IPS DF 6.9 (cell line): ENCODE data around the gene NDUFA8.
"Not testable (repeated sequence)": the region's sequence is repeated elsewhere in the genome, so short reads cannot be mapped to it uniquely, and the experiment has no call there.

Experiments used
- DNase-seq: peaks from one replicate; pipeline ENCODE4 v3.0.0-alpha.2; 2013; ENCODE audit warnings: low read depth, low spot score
- H3K27ac ChIP-seq: one replicate; pipeline ENCODE4 v1.5.1; 2013; ENCODE audit warnings: low read length, control low read depth
- H3K27me3 ChIP-seq: 2 replicates; pipeline ENCODE4 v1.6.1; 2013; ENCODE audit warnings: mild to moderate bottlenecking, low read length; ENCODE audit not compliant: control insufficient read depth, insufficient read depth
- H3K36me3 ChIP-seq: 2 replicates; pipeline ENCODE4 v1.6.1; 2013; ENCODE audit warnings: low read length; ENCODE audit not compliant: control insufficient read depth, insufficient read depth
- H3K4me1 ChIP-seq: 2 replicates; pipeline ENCODE4 v1.6.1; 2013; ENCODE audit warnings: low read length; ENCODE audit not compliant: control insufficient read depth, insufficient read depth
- H3K4me3 ChIP-seq: 2 replicates; pipeline ENCODE4 v1.5.1; 2013; ENCODE audit warnings: mild to moderate bottlenecking, low read length
- H3K9me3 ChIP-seq: 2 replicates; pipeline ENCODE4 v1.6.1; 2013; ENCODE audit warnings: low read length, inconsistent platforms; ENCODE audit not compliant: control insufficient read depth, insufficient read depth
- WGBS: extraction: QIAGEN DNeasy Blood & Tissue Kit; methylation state at CpG from one replicate; pipeline ENCODE4 v1.1.7; 2013; ENCODE audit warnings: mixed read lengths, missing lambda C conversion rate; ENCODE audit not compliant: insufficient read length, insufficient coverage; 5-methylcytosine and 5-hydroxymethylcytosine counted together

NDUFA8 gene

GRCh38 chr9:122121931-122122330 is 37.6 kb downstream of the NDUFA8 start:
- Histone ChIP-seq H3K27ac (no peak overlapping the region), H3K27me3 (peaks cover 8% of the 10 kb centered on the region; the same call in 1 of the 2 replicates), H3K36me3 (no peaks in the 10 kb centered on the region), H3K4me1 (peaks cover 10% of the 10 kb centered on the region), H3K9me3 (no peaks in the 10 kb centered on the region), H3K4me3 (no peak overlapping the region)
- no CpG with 5 or more reads among the region's 6 CpGs for WGBS
- no peak for DNase-seq

DNA sequence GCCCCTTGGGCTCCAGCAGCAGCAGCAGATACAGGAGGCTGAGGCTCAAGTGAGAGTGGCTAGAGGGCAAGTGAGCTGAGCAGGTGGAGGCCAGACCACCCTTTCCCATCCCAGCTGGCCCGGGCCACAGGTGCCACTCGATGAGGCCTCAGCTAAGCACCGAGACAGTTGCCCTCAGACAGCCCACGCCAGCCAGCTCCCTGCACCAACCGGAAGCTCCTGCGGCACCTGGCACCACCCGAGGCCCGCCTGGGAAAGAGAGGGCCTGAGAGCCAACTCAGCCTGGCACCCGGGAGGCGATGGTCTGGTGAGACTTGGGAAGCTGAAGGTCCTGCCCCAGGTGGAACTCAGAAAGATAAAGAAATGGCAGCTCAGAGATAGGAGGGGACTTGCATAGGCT is 38.2 kb downstream of the NDUFA8 start:
- Histone ChIP-seq H3K4me1 (peaks cover 12% of the 10 kb centered on the region), H3K36me3 (no peaks in the 10 kb centered on the region), H3K27ac (no peak overlapping the region), H3K27me3 (peaks cover 8% of the 10 kb centered on the region; the same call in 1 of the 2 replicates), H3K9me3 (no peaks in the 10 kb centered on the region), H3K4me3 (no peak overlapping the region)
- DNase-seq, result no peak
- WGBS, result no CpG with 5 or more reads among the region's 10 CpGs

DNA sequence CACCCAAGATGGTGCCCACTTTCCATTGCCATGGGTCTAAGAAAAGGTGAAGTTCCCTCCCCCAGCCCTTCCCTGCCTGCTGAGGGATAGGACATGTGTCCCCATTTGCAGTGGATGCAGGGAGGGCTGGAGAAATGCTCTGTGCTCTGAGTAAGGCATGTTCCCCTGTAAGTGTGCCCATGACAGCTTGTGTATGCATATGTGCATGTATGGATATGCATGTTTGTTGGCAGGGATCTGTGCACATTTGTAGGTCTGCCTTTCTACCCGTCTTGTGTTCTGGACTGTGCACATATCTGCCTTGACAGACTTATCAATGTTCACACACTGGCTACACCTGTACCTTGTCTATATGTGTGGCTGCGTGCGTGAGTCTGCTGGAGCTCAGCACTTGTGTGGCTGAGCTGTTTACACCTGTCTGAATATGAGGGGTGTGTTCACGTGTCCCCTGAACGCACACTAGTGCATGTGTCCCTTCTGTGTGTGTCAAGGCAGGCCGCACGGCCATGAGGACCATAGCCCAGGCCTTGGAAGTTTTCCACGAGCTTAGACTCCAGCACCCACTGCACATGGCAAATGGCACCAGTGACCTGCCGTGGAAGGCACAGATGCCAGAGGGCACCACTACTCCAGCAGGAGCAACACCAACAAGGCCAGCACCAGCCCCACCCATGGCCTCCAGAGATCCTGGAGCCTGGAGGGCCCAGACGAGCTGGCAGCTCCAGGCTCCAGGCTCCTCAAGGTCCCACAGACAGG is 39.1 kb downstream of the NDUFA8 start:
- peaks cover under 1% of the 10 kb centered on the region; the same call in 1 of the 2 replicates for H3K27me3 ChIP-seq
- no peak overlapping the region for H3K4me3 ChIP-seq
- no CpG with 5 or more reads among the region's 10 CpGs for WGBS
- no peaks in the 10 kb centered on the region for H3K9me3 ChIP-seq
- no peak overlapping the region for H3K27ac ChIP-seq
- DNase-seq, result no peak
- H3K4me1 ChIP-seq, result peaks cover 10% of the 10 kb centered on the region
- no peaks in the 10 kb centered on the region for H3K36me3 ChIP-seq

DNA sequence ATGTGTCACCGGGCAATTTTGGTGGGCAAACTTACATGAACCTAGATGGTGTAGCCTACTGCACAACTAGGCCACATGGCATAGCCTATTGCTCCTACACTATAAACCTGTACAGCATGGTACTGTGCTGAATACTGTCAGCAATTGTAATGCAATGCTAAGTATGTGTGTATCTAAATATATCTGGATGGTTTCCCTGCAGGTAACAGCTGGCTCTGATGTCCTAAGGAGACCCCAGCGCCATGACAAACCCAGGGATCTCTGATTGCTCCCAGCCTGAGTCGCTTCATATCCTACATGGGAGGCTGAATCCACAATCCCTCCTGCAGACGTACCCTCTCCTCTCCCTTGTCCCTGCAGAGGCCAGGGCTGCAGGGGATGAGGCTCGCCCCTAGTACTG is 39.9 kb downstream of the NDUFA8 start:
- H3K4me1 ChIP-seq, result peaks cover 10% of the 10 kb centered on the region
- DNase-seq, result no peak
- no peaks in the 10 kb centered on the region for H3K9me3 ChIP-seq
- no CpG with 5 or more reads among the region's 5 CpGs for whole genome bisulfite sequencing
- no peaks in the 10 kb centered on the region for H3K36me3 ChIP-seq
- no peaks in the 10 kb centered on the region for H3K27me3 ChIP-seq
- H3K27ac ChIP-seq, result no peak overlapping the region
- no peak overlapping the region for H3K4me3 ChIP-seq

DNA sequence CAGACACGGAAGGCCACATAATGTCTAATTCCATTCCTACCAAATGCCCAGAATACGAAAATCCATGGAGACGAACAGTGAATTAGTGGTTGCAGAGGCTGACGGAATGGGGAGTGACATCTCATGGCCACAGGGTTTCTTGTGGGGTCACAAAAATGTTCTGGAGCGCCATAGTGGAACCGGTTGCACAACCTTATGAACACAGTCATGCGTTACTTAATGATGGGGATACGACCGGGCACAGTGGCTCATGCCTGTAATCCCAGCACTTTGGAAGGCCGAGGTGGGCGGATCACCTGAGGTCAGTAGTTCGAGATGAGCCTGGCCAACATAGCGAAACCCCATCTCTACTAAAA is 40.4 kb downstream of the NDUFA8 start:
- Histone ChIP-seq H3K36me3 (no peaks in the 10 kb centered on the region), H3K27ac (no peak overlapping the region), H3K27me3 (no peaks in the 10 kb centered on the region), H3K9me3 (no peaks in the 10 kb centered on the region), H3K4me3 (no peak overlapping the region), H3K4me1 (peaks cover 10% of the 10 kb centered on the region)
- DNase-seq, result no peak
- no CpG with 5 or more reads among the region's 13 CpGs for WGBS

DNA sequence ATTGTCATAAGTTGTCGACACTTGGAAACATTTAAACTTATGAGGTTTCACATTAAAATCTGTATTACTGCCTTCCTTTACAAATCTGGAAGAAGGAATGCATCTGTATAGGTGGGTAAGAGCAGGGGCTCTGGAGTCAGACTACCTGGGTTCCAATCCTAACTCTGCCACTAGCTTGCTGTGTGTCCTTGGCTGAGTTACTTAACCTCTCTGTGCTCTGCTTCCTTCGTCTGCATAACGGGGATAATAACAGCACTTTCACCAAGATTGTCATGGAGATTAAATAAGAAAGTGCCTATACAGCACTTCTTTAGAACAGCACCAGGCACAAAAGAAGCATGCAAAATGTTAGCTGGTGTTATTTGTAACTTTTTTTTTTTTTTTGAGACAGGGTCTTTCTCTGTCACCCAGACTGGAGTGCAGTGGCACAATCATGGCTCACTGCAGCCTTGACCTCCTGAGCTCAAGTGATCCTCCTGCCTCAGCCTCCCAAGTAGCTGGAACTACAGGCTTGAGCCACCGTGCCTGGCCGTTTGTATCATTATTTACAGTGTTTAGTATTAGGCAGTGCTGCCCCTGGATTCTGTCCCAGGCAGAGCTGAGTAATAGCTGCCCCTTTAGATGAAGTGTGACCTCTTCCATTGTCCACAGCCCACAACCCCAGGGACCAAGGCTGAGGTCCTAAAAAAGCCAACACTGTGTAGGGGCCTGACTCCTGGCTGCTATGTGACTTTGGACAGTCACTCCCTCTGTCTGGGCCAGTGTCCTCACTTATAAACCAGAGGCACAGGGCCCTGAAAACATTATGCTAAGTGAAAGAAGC is 41.0 kb downstream of the NDUFA8 start:
- H3K36me3 ChIP-seq, result no peaks in the 10 kb centered on the region
- WGBS, result no CpG with 5 or more reads among the region's 5 CpGs
- no peaks in the 10 kb centered on the region for H3K9me3 ChIP-seq
- H3K27ac ChIP-seq, result no peak overlapping the region
- H3K4me1 ChIP-seq, result peaks cover 10% of the 10 kb centered on the region
- H3K4me3 ChIP-seq, result no peak overlapping the region
- H3K27me3 ChIP-seq, result no peaks in the 10 kb centered on the region
- no peak for DNase-seq

DNA sequence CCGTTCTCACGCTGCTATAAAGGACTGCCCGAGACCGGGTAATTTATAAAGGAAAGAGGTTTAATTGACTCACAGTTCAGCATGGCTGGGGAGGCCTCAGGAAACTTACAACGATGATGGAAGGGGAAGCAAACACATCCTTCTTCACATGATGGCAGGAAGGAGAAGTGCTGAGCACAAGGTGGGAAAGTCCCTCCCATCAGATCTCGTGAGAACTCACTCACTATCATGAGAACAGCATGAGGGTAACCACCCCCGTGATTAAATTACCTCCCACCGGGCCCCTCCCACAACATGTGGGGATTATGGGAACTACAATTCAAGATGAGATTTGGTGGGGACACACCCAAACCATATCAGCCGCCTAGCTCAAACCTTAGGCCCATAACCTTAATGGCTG is 42.3 kb downstream of the NDUFA8 start:
- not testable (repeated sequence) for H3K36me3 ChIP-seq, H3K27me3 ChIP-seq, DNase-seq, H3K9me3 ChIP-seq, H3K4me3 ChIP-seq, H3K27ac ChIP-seq
- H3K4me1 ChIP-seq, result peaks cover 10% of the 10 kb centered on the region
- WGBS, result no CpG with 5 or more reads among the region's 9 CpGs

GRCh38 chr9:122116448-122117173 is 43.0 kb downstream of the NDUFA8 start:
- Histone ChIP-seq H3K4me3 (no peak overlapping the region), H3K27me3 (no peaks in the 10 kb centered on the region), H3K27ac (no peak overlapping the region), H3K36me3 (no peaks in the 10 kb centered on the region), H3K9me3 (no peaks in the 10 kb centered on the region), H3K4me1 (peaks cover 10% of the 10 kb centered on the region)
- no CpG with 5 or more reads among the region's 10 CpGs for WGBS
- no peak for DNase-seq

DNA sequence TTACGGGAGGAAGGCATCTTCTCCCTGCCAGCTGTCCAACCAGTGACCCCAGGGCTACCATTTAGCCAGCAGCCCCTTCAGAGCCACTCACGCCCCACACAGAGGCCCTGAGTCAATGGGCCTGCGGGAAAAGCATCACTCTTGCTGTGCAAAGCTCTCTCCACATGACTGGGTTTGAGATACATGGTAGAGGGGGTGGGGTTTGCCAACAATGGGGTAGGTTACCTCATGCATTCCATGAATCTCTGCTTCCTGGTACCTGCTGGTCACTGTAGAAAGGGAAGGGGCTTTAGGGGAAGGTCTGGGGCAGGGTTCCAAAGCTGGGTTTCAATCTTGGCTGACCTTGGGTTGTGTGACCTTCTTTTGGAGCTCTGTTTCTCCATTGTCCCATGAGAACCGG is 43.5 kb downstream of the NDUFA8 start:
- no peaks in the 10 kb centered on the region for H3K27me3 ChIP-seq
- WGBS, result no CpG with 5 or more reads among the region's 4 CpGs
- H3K36me3 ChIP-seq, result no peaks in the 10 kb centered on the region
- H3K9me3 ChIP-seq, result no peaks in the 10 kb centered on the region
- no peak overlapping the region for H3K27ac ChIP-seq
- no peak overlapping the region for H3K4me3 ChIP-seq
- H3K4me1 ChIP-seq, result peaks cover 10% of the 10 kb centered on the region
- DNase-seq, result no peak

DNA sequence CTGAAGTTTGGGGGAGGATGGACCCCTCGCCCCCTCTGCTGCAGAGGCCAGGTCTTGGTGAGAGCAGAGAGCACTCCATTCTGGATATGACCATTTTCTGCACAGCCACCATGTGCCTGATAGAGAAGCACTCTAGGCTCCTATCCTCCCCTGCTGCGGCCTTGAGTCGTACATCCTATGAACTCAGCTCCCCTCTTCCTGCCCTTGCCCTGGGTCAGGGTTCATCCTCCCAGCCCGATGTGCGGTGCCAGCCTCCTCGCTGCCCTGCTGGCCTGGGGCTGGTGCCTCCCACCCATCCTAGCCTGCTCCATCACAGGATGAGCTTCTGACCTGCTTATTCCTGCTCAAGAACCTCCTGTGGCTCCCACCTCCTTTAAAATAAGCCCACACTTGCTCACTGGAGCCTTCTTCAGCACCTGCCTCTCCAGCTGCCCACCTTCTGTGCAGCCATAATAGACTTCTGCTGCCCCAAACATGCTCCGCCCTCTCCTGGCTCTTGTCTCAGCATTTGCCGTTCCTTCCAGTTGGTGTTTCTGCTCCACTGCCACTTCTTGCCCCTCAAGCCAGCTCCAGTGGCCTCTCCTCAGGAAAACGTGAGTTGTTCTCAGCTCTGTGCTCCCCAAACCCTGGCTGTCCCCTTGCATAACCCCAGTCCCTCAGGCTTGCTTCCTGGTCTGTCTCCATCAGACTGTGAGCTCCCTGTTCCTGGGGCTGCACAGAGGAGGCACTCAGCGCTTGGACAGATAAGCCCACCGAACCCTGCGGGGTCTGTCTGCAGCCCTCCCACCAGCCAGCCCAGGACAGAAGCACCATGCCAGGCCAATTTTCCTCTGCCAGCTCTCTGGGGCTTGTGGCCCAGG is 44.2 kb downstream of the NDUFA8 start:
- no peak for DNase-seq
- Histone ChIP-seq H3K4me3 (no peak overlapping the region), H3K9me3 (no peaks in the 10 kb centered on the region), H3K27ac (no peak overlapping the region), H3K27me3 (no peaks in the 10 kb centered on the region), H3K36me3 (no peaks in the 10 kb centered on the region), H3K4me1 (peaks cover 10% of the 10 kb centered on the region)
- WGBS, result no CpG with 5 or more reads among the region's 12 CpGs
